HepG2 (cell line): ENCODE measurements around the gene SMYD2. TPM values are rescaled to one million over a fixed set of nuclear protein-coding genes. Genes with fewer than 3 reads are reported as not detected.

Source experiments
- ATAC-seq: fragments of 200-7000 bp; cut with Tn5 transposase; 3 replicates; pipeline ENCODE4 v1.9.1; 2020; ENCODE audit warnings: mild to moderate bottlenecking, moderate library complexity
- BruUV-seq: library from RNA; stranded (reverse); fragments of 400-500 nt; replicated peaks from 2 replicates; lab custom pipeline; 2021; lab: Mats Ljungman, UMichigan
- CTCF ChIA-PET: fragments of 300-600 bp; formaldehyde crosslinking; extraction: SDS; loops from one replicate; lab custom pipeline; 2021; ENCODE audit warnings: low total read pairs, inconsistent platforms, low intra/inter-chr PET ratio; lab: Yijun Ruan, JAX
- POLR2A ChIA-PET: fragments of 350-600 bp; sonication (Branson Sonifier 250); formaldehyde crosslinking; loops from one replicate; lab custom pipeline; 2020; ENCODE audit warnings: antibody characterized with exemption, inconsistent platforms; lab: Yijun Ruan, JAX
- DNase-seq: peaks from one replicate; pipeline ENCODE4 v3.0.0-alpha.2; 2015; ENCODE audit warnings: low spot score
- FAIRE-seq: peaks from 3 replicates; lab custom pipeline; 2011; peaks lifted over from hg19 to GRCh38; lab: Jason Lieb, UNC
- H2AFZ ChIP-seq: one replicate; pipeline ENCODE4 v1.6.1; 2011; ENCODE audit warnings: low read length, inconsistent platforms
- H3K27ac ChIP-seq: fragments of 300-600 bp; 3 replicates; pipeline ENCODE4 v1.8.0; 2011; ENCODE audit warnings: mixed run types, mild to moderate bottlenecking, mixed read lengths, low read length, inconsistent platforms; ENCODE audit not compliant: insufficient read depth; ENCODE audit errors: extremely low read length
- H3K27me3 ChIP-seq, 2 experiments: fragments of 200-600 bp in 1 of 2; 2 replicates in 1 of 2; 3 replicates in 1 of 2; pipeline versions ENCODE4 v1.6.0 to v1.8.0; 2011; ENCODE audit warnings: low read length in 2 of 2, mild to moderate bottlenecking in 2 of 2, moderate library complexity in 2 of 2, inconsistent platforms in 1 of 2; ENCODE audit not compliant: insufficient read depth in 2 of 2, control insufficient read depth in 1 of 2
- H3K36me3 ChIP-seq, 2 experiments: fragments of 200-600 bp in 1 of 2; replicated peaks in 1 of 2; 2 replicates in 1 of 2; 3 replicates in 1 of 2; pipeline versions ENCODE4 v1.5.1 to v1.8.0; 2011; ENCODE audit warnings: low read length in 2 of 2, inconsistent platforms in 1 of 2; ENCODE audit not compliant: insufficient read depth in 2 of 2, control insufficient read depth in 1 of 2
- H3K4me1 ChIP-seq: 2 replicates; pipeline ENCODE4 v1.5.1; 2012; ENCODE audit warnings: low read length, inconsistent platforms; ENCODE audit not compliant: insufficient read depth
- H3K4me2 ChIP-seq: 2 replicates; pipeline ENCODE4 v1.6.0; 2011; ENCODE audit warnings: low read depth, low read length, inconsistent platforms
- H3K4me3 ChIP-seq, 3 experiments: fragments of 200-600 bp in 1 of 3; sonication (generic), shearing (Covaris generic) in 1 of 3; replicated peaks in 1 of 3; 2 replicates each; pipeline ENCODE4 v1.5.1; 2011 to 2016; ENCODE audit warnings: low read length in 3 of 3, inconsistent platforms in 2 of 3, low read depth in 2 of 3, mild to moderate bottlenecking in 2 of 3, control low read depth in 1 of 3, mixed read lengths in 1 of 3; ENCODE audit not compliant: insufficient read depth in 1 of 3
- H3K79me2 ChIP-seq: one replicate; pipeline ENCODE4 v1.6.1; 2011; ENCODE audit warnings: low read length, inconsistent platforms; ENCODE audit not compliant: insufficient read depth
- H3K9ac ChIP-seq: 2 replicates; pipeline ENCODE4 v1.6.0; 2011; ENCODE audit warnings: mild to moderate bottlenecking, low read depth, low read length, inconsistent platforms; ENCODE audit not compliant: insufficient read depth
- H3K9me3 ChIP-seq: 2 replicates; pipeline ENCODE4 v1.5.1; 2012; ENCODE audit warnings: mild to moderate bottlenecking, low read length
- H4K20me1 ChIP-seq: 2 replicates; pipeline ENCODE4 v1.6.0; 2011; ENCODE audit warnings: inconsistent platforms, mild to moderate bottlenecking, low read length, moderate library complexity; ENCODE audit not compliant: insufficient read depth
- CENPX ChIP-seq: sonication (generic); formaldehyde crosslinking; IDR thresholded peaks from 2 replicates; pipeline ENCODE4 v1.9.0; 2021; ENCODE audit warnings: mild to moderate bottlenecking, missing genetic modification reagents, moderate library complexity
- ELF4 ChIP-seq: sonication (generic); formaldehyde crosslinking; IDR thresholded peaks from 2 replicates; pipeline ENCODE4 v1.5.0; 2020; ENCODE audit warnings: missing genetic modification reagents, mild to moderate bottlenecking, moderate library complexity, borderline replicate concordance
- FIP1L1 ChIP-seq: fragments of 200-400 bp; formaldehyde crosslinking; IDR thresholded peaks from 2 replicates; pipeline ENCODE4 v1.6.1; 2018; ENCODE audit warnings: low read depth, mild to moderate bottlenecking, low read length, moderate library complexity, borderline replicate concordance; ENCODE audit not compliant: insufficient read depth
- HDAC6 ChIP-seq: fragments of 200-600 bp; sonication (generic); IDR thresholded peaks from 2 replicates; pipeline ENCODE4 v1.7.0; 2017; ENCODE audit warnings: mild to moderate bottlenecking, antibody characterized with exemption, low read length, low read depth
- HMG20B ChIP-seq: conservative IDR thresholded peaks from 2 replicates; pipeline ENCODE4 v1.6.1; 2016; ENCODE audit warnings: missing genetic modification reagents, missing compliant biosample characterization
- SMYD3 ChIP-seq: sonication (generic); formaldehyde crosslinking; IDR thresholded peaks from 2 replicates; pipeline ENCODE4 v1.8.1; 2023; ENCODE audit warnings: mild to moderate bottlenecking, missing genetic modification reagents
- ZNF569 ChIP-seq: sonication (generic); formaldehyde crosslinking; IDR thresholded peaks from 2 replicates; pipeline ENCODE4 v1.5.0; 2020; ENCODE audit warnings: mild to moderate bottlenecking, missing genetic modification reagents, moderate library complexity, borderline replicate concordance
- ZNF672 ChIP-seq: sonication (generic); formaldehyde crosslinking; IDR thresholded peaks from 2 replicates; pipeline ENCODE4 v1.8.1; 2022; ENCODE audit warnings: missing genetic modification reagents
- ZSCAN20 ChIP-seq: sonication (generic); formaldehyde crosslinking; IDR thresholded peaks from 2 replicates; pipeline ENCODE4 v1.4.0; 2020; ENCODE audit warnings: missing genetic modification reagents, mild to moderate bottlenecking, borderline replicate concordance
- WGBS: methylation state at CpG from one replicate; pipeline ENCODE4 v1.1.6; 2017; ENCODE audit warnings: low lambda C conversion rate; 5-methylcytosine and 5-hydroxymethylcytosine counted together
- in situ Hi-C: cut with HindIII; loops from 2 replicates; pipeline ENCODE4 v1.10.0; 2017; ENCODE audit warnings: low pct_unique_long_range_greater_than_20kb; ENCODE audit not compliant: extremely low pct_ligation_motif_present
- intact Hi-C: fragments of 100-400 bp; cut with micrococcal nuclease; formaldehyde crosslinking; loops from one replicate; pipeline ENCODE4 v1.10.0; 2022; ENCODE audit not compliant: unreplicated experiment
- polyA plus RNA-seq, 8 experiments: library from polyadenylated mRNA; depleted of rRNA in 3 of 8; stranded (reverse) in 7 of 8; unstranded in 1 of 8; fragments of >200 nt; fragmentation: Illumina TruSeq in 4 of 8; extraction: Trizol in 4 of 8; gene quantifications; 2 replicates each; pipeline versions ENCODE4 v1.2.1 to v1.2.3, GENCODE V29; 2011 to 2016; ENCODE audit warnings: low read depth in 4 of 8, missing spikeins in 1 of 8, mixed read lengths in 1 of 8; ENCODE audit not compliant: insufficient read depth in 1 of 8
- total RNA-seq, 5 experiments: library from RNA; depleted of rRNA; stranded (reverse); fragments of >200 nt; fragmentation: Illumina TruSeq; extraction: Trizol; gene quantifications; 2 replicates each; pipeline ENCODE4 v1.2.3, GENCODE V29; 2016; ENCODE audit warnings: low read depth in 1 of 5
- TF ChIP-seq, protein P1 (sequence below): sonication (generic); formaldehyde crosslinking; IDR thresholded peaks from 2 replicates; pipeline ENCODE4 v1.4.0; 2020; ENCODE audit warnings: low read depth, missing genetic modification reagents
- TF ChIP-seq, protein P2 (sequence below): IDR thresholded peaks from 2 replicates; pipeline ENCODE4 v1.6.1; 2016; ENCODE audit warnings: missing biosample characterization, missing genetic modification reagents, low read depth
- TF ChIP-seq, protein P3 (sequence below): sonication (generic); formaldehyde crosslinking; IDR thresholded peaks from 2 replicates; pipeline ENCODE4 v1.8.1; 2022; ENCODE audit warnings: mild to moderate bottlenecking, missing genetic modification reagents

The SMYD2 gene
- total and polyA plus RNA-seq, 2 of the 13 experiments (the other 11 are each of a cell fraction or from before 2014, with no cell fraction given): 72.7 to 139 TPM

DNA sequence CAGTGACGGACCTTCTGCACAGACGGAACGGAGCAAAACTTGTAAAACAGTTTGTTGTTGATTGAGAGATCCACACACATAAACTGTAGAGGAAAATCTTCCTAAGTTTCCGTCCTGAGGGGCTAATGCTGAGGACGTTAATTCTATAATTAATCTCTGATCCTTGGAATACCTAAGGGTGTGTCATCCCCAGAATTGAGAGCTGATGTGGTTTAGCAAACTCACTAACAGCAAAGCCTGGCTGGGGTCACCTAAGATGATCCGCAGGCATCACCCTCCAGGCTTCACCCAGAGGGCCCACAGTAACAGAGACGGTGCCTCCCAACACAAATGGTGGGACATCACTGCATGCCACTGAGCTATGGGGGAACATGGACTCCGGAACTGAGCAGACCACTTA, 97.5 kb downstream of the SMYD2 start:
- Histone ChIP-seq H3K9ac (no peak overlapping the region), H2AFZ (no peak overlapping the region), H3K27me3 (no peaks in the 10 kb centered on the region), H3K9me3 (no peaks in the 10 kb centered on the region), H4K20me1 (no peaks in the 10 kb centered on the region), H3K36me3 (peaks cover 3 to 6% of the 10 kb centered on the region in 2 experiments; a peak in 3 of 5 replicates), H3K4me3 (no peak overlapping the region), H3K79me2 (no peaks in the 10 kb centered on the region), H3K4me1 (no peaks in the 10 kb centered on the region), H3K27ac (no peak overlapping the region), H3K4me2 (no peak overlapping the region)
- DNase-seq (no peak), ATAC-seq (no peak), FAIRE-seq (no peak)
- BruUV-seq: no TSS peak
- POLR2A ChIA-PET: no interaction called here
- in situ Hi-C loops: no loop called here
- TF ChIP-seq ELF4 (CRISPR knock-in tag): no peak
- TF ChIP-seq, protein P1, sequence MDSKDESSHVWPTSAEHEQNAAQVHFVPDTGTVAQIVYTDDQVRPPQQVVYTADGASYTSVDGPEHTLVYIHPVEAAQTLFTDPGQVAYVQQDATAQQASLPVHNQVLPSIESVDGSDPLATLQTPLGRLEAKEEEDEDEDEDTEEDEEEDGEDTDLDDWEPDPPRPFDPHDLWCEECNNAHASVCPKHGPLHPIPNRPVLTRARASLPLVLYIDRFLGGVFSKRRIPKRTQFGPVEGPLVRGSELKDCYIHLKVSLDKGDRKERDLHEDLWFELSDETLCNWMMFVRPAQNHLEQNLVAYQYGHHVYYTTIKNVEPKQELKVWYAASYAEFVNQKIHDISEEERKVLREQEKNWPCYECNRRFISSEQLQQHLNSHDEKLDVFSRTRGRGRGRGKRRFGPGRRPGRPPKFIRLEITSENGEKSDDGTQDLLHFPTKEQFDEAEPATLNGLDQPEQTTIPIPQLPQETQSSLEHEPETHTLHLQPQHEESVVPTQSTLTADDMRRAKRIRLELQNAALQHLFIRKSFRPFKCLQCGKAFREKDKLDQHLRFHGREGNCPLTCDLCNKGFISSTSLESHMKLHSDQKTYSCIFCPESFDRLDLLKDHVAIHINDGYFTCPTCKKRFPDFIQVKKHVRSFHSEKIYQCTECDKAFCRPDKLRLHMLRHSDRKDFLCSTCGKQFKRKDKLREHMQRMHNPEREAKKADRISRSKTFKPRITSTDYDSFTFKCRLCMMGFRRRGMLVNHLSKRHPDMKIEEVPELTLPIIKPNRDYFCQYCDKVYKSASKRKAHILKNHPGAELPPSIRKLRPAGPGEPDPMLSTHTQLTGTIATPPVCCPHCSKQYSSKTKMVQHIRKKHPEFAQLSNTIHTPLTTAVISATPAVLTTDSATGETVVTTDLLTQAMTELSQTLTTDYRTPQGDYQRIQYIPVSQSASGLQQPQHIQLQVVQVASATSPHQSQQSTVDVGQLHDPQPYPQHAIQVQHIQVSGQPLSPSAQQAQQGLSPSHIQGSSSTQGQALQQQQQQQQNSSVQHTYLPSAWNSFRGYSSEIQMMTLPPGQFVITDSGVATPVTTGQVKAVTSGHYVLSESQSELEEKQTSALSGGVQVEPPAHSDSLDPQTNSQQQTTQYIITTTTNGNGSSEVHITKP: no peak
- no peak for TF ChIP-seq HMG20B (CRISPR knock-in tag)
- TF ChIP-seq SMYD3 (CRISPR knock-in tag): no peak
- TF ChIP-seq CENPX (CRISPR knock-in tag): no peak
- TF ChIP-seq, protein P2, sequence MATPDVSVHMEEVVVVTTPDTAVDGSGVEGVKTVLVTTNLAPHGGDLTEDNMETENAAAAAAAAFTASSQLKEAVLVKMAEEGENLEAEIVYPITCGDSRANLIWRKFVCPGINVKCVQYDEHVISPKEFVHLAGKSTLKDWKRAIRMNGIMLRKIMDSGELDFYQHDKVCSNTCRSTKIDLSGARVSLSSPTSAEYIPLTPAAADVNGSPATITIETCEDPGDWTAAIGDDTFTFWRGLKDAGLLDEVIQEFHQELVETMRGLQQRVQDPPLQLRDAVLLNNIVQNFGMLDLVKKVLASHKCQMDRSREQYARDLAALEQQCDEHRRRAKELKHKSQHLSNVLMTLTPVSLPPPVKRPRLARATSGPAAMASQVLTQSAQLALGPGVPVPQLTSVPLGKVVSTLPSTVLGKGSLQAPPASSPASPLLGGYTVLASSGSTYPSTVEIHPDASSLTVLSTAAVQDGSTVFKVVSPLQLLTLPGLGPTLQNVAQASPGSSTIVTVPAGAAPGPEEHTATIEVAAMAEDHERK (CRISPR knock-in tag): no peak
- TF ChIP-seq FIP1L1: no peak
- TF ChIP-seq ZSCAN20 (CRISPR knock-in tag): no peak
- TF ChIP-seq, protein P3, sequence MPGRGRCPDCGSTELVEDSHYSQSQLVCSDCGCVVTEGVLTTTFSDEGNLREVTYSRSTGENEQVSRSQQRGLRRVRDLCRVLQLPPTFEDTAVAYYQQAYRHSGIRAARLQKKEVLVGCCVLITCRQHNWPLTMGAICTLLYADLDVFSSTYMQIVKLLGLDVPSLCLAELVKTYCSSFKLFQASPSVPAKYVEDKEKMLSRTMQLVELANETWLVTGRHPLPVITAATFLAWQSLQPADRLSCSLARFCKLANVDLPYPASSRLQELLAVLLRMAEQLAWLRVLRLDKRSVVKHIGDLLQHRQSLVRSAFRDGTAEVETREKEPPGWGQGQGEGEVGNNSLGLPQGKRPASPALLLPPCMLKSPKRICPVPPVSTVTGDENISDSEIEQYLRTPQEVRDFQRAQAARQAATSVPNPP (CRISPR knock-in tag): no peak
- TF ChIP-seq ZNF672 (CRISPR knock-in tag): no peak
- TF ChIP-seq HDAC6: no peak
- TF ChIP-seq ZNF569 (CRISPR knock-in tag): no peak
- intact Hi-C loops: no loop called here
- CTCF ChIA-PET: no interaction called here
- 90% methylated on average over 8 of the region's 8 CpGs for WGBS
